ENCODE results near the gene FABP1.

FABP1 gene

DNA sequence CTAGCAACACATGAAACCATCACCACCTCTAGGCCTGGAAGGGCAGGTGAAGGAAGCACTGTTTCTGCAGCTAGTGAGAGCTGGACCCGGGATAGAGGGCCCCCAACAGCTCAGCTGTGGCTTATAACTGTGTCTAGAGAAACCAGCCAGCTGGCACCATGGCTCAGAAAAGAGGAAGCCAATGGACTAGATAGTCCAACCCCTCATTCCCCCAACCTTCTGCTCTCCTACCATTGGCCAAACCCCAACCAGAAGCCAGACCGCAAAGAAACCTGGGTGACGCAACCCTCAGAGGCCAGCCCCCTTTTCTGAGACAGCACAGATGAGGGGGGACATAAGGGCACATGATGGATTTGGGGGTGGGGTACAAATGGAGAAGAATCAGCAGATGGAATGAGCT is 35.9 kb downstream of the FABP1 start:
- H3K4me3 ChIP-seq (ENCODE audit: low read depth, low read length) = no peak overlapping the region
- no peak overlapping the region for H3K27ac ChIP-seq (ENCODE audit: low read depth, low read length)
- H3K36me3 ChIP-seq (ENCODE audit: insufficient read depth, low read length) = no peaks in the 10 kb centered on the region
- H3K27me3 ChIP-seq (ENCODE audit: insufficient read depth, low read length) = peaks cover 40% of the 10 kb centered on the region
- H2AFZ ChIP-seq (ENCODE audit: low read length, unreplicated experiment) = no peak overlapping the region
- no peaks in the 10 kb centered on the region for H3K79me2 ChIP-seq (ENCODE audit: control insufficient read depth, insufficient read depth, low read length, unreplicated experiment)
- no peaks in the 10 kb centered on the region for H3K4me1 ChIP-seq (ENCODE audit: control insufficient read depth, insufficient read depth, low read length, unreplicated experiment)

DNA sequence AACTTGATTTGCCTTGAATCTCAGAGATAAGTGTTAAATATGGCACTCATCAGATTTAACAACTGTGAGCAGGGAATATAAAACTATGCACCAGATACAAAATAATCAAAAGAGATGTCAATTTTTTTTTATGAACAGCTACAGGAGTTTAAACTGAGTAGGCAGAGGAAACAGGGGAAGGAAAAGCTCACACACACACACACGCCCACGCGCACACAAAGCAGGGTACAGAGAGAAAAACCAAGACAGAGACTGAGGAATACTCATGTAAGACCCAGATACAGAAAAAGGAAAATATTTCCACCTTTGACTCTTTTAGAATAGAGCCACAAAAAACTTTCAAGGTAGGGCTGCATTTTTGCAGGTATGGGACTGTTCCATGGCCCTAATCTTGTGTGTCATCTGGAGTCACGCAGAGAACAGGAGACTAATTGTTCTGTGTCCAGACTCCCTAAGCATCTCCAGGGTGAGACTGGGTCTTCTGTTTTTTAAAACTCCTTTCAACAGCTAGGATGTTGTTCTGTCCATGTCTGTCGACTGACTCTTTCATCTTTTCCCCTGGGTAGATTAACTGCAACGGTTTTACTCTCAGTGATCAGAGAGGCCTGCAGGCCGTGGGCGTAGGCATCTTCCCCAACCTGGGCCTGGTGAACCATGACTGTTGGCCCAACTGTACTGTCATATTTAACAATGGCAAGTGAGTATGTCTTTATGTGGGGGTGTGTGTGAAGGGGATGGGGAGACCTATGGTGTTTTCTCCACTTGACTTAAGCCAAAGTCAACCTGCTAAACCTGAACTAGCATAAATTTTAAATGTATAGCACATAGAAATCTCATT is 37.2 kb downstream of the FABP1 start:
- Histone ChIP-seq H3K27me3 (ENCODE audit: insufficient read depth, low read length) (peaks cover 27% of the 10 kb centered on the region), H3K79me2 (ENCODE audit: control insufficient read depth, insufficient read depth, low read length, unreplicated experiment) (no peaks in the 10 kb centered on the region), H3K4me3 (ENCODE audit: low read depth, low read length) (no peak overlapping the region), H2AFZ (ENCODE audit: low read length, unreplicated experiment) (no peak overlapping the region), H3K36me3 (ENCODE audit: insufficient read depth, low read length) (no peaks in the 10 kb centered on the region), H3K4me1 (ENCODE audit: control insufficient read depth, insufficient read depth, low read length, unreplicated experiment) (no peaks in the 10 kb centered on the region), H3K27ac (ENCODE audit: low read depth, low read length) (no peak overlapping the region)

DNA sequence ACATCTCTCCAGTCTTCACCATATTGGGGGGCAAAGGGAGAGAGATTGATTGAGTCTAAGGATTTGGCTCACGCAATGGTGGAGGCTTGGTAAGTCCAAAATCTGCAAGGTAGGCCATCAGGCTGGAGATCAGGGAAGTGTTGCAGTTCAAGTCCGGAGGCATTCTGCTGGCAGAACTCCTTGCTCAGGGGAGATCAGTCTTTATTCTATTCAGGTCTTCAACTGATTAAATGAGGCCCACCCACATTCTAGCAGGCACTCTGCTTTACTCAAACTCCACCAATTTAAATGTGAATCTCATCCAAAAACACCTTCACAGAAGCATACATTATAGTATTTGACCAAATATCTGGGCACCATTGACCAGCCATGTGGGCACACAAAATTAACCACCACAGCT is 38.9 kb downstream of the FABP1 start:
- Histone ChIP-seq H3K27ac (ENCODE audit: low read depth, low read length) (no peak overlapping the region), H3K4me3 (ENCODE audit: low read depth, low read length) (no peak overlapping the region), H2AFZ (ENCODE audit: low read length, unreplicated experiment) (no peak overlapping the region), H3K79me2 (ENCODE audit: control insufficient read depth, insufficient read depth, low read length, unreplicated experiment) (no peaks in the 10 kb centered on the region), H3K4me1 (ENCODE audit: control insufficient read depth, insufficient read depth, low read length, unreplicated experiment) (no peaks in the 10 kb centered on the region), H3K36me3 (ENCODE audit: insufficient read depth, low read length) (no peaks in the 10 kb centered on the region), H3K27me3 (ENCODE audit: insufficient read depth, low read length) (peaks cover 17% of the 10 kb centered on the region)

DNA sequence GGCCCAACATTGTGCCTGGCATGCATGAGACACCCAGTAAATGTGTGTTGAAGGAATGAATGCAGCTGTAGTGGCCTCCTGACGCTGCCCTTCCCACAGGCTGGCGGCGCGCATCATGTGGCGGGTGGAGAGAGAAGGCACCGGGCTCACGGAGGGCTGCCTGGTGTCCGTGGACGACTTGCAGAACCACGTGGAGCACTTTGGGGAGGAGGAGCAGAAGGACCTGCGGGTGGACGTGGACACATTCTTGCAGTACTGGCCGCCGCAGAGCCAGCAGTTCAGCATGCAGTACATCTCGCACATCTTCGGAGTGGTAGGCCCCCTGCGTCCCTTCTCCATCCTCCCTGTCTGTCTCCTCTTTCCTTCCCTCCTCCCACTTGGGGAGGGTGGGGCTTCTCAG is 40.1 kb downstream of the FABP1 start:
- H3K27me3 ChIP-seq (ENCODE audit: insufficient read depth, low read length) = peaks cover 14% of the 10 kb centered on the region
- no peak overlapping the region for H3K4me3 ChIP-seq (ENCODE audit: low read depth, low read length)
- no peak overlapping the region for H2AFZ ChIP-seq (ENCODE audit: low read length, unreplicated experiment)
- no peaks in the 10 kb centered on the region for H3K36me3 ChIP-seq (ENCODE audit: insufficient read depth, low read length)
- H3K27ac ChIP-seq (ENCODE audit: low read depth, low read length) = no peak overlapping the region
- no peaks in the 10 kb centered on the region for H3K79me2 ChIP-seq (ENCODE audit: control insufficient read depth, insufficient read depth, low read length, unreplicated experiment)
- no peaks in the 10 kb centered on the region for H3K4me1 ChIP-seq (ENCODE audit: control insufficient read depth, insufficient read depth, low read length, unreplicated experiment)

DNA sequence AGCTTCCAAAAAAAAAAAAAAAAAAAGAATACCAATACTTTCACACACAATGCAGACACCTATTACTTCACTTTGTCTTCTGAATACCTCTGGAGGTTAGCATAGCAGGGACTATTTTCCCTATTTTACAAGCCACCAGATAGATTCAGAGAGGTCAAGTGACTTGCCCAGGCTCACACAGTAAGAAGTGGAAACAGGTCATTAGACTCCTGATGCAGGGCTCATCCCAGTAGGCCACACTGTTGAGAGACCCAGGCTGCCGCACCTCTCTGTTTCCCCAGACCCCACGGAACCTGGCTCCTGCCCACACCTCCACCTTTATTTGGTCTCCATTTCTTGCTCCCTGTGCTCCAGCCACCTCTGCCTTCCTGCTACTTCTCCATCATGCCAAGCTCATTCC is 40.8 kb downstream of the FABP1 start:
- Histone ChIP-seq H3K27ac (ENCODE audit: low read depth, low read length) (no peak overlapping the region), H3K79me2 (ENCODE audit: control insufficient read depth, insufficient read depth, low read length, unreplicated experiment) (no peaks in the 10 kb centered on the region), H3K27me3 (ENCODE audit: insufficient read depth, low read length) (peaks cover 14% of the 10 kb centered on the region), H3K36me3 (ENCODE audit: insufficient read depth, low read length) (no peaks in the 10 kb centered on the region), H3K4me3 (ENCODE audit: low read depth, low read length) (no peak overlapping the region), H2AFZ (ENCODE audit: low read length, unreplicated experiment) (no peak overlapping the region), H3K4me1 (ENCODE audit: control insufficient read depth, insufficient read depth, low read length, unreplicated experiment) (no peaks in the 10 kb centered on the region)

DNA sequence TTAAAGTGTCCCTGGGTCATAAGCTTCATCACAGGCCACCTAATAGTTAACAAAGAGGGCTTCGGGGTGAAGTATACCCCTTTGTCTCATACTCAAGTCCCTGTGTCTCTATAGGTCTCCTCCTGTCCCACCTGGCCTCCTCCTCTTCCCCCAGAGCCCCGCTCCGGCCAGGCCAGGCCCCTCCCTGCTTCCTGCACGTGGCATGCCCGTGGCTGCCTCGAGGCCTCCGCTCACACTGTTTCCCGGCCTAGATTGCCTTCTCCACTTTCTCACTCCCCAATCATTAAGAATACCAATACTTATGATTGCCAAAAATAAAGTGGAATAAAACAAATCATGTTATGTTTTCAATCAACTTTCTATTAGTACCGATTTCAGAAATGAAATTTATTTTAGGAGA is 41.5 kb downstream of the FABP1 start:
- Histone ChIP-seq H3K27me3 (ENCODE audit: insufficient read depth, low read length) (peaks cover 14% of the 10 kb centered on the region), H2AFZ (ENCODE audit: low read length, unreplicated experiment) (no peak overlapping the region), H3K4me3 (ENCODE audit: low read depth, low read length) (no peak overlapping the region), H3K4me1 (ENCODE audit: control insufficient read depth, insufficient read depth, low read length, unreplicated experiment) (no peaks in the 10 kb centered on the region), H3K79me2 (ENCODE audit: control insufficient read depth, insufficient read depth, low read length, unreplicated experiment) (no peaks in the 10 kb centered on the region), H3K36me3 (ENCODE audit: insufficient read depth, low read length) (no peaks in the 10 kb centered on the region), H3K27ac (ENCODE audit: low read depth, low read length) (no peak overlapping the region)

DNA sequence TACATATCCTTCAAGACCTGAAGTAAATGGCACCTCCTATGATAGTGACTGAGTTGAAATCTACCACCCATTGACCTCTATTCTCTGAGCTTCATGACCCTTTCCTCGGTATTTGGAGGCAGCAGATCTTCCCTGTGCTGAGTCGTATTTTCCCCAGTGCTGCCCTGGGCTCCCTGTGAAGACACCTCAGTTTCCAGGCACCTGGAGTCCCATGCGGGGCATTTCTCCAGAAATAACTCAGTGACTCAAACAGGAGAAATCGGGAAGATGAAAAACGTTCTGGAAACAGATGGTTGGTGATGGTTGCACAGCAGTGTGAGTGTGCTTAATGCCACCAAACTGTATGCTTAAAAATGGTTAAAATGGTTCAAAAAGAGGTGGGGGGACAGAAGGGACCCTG is 42.3 kb downstream of the FABP1 start:
- Histone ChIP-seq H3K79me2 (ENCODE audit: control insufficient read depth, insufficient read depth, low read length, unreplicated experiment) (no peaks in the 10 kb centered on the region), H3K27ac (ENCODE audit: low read depth, low read length) (no peak overlapping the region), H3K4me3 (ENCODE audit: low read depth, low read length) (no peak overlapping the region), H3K4me1 (ENCODE audit: control insufficient read depth, insufficient read depth, low read length, unreplicated experiment) (no peaks in the 10 kb centered on the region), H3K27me3 (ENCODE audit: insufficient read depth, low read length) (peaks cover 14% of the 10 kb centered on the region), H3K36me3 (ENCODE audit: insufficient read depth, low read length) (no peaks in the 10 kb centered on the region), H2AFZ (ENCODE audit: low read length, unreplicated experiment) (no peak overlapping the region)

DNA sequence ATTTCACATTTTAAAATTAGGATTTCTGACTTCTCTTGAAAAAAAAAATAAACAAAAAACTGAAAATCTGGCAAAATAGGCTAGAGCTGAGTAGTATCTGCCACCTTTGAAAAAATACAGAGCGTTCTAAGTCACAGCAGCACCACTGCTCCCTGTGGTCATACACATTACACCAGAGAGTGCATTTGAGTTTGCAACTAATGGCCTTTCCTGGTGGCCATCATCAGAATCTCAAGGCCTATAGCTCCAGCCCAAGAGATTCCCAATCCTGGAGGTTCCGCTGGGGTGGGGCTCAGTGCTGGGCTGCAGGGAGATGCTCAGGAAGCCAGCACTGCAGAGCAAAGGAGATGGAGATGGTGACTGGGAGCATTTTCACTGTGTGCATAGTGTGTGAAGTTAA is 42.8 kb downstream of the FABP1 start:
- no peaks in the 10 kb centered on the region for H3K79me2 ChIP-seq (ENCODE audit: control insufficient read depth, insufficient read depth, low read length, unreplicated experiment)
- no peak overlapping the region for H3K4me3 ChIP-seq (ENCODE audit: low read depth, low read length)
- H2AFZ ChIP-seq (ENCODE audit: low read length, unreplicated experiment) = no peak overlapping the region
- H3K4me1 ChIP-seq (ENCODE audit: control insufficient read depth, insufficient read depth, low read length, unreplicated experiment) = no peaks in the 10 kb centered on the region
- no peak overlapping the region for H3K27ac ChIP-seq (ENCODE audit: low read depth, low read length)
- peaks cover 14% of the 10 kb centered on the region for H3K27me3 ChIP-seq (ENCODE audit: insufficient read depth, low read length)
- no peaks in the 10 kb centered on the region for H3K36me3 ChIP-seq (ENCODE audit: insufficient read depth, low read length)

DNA sequence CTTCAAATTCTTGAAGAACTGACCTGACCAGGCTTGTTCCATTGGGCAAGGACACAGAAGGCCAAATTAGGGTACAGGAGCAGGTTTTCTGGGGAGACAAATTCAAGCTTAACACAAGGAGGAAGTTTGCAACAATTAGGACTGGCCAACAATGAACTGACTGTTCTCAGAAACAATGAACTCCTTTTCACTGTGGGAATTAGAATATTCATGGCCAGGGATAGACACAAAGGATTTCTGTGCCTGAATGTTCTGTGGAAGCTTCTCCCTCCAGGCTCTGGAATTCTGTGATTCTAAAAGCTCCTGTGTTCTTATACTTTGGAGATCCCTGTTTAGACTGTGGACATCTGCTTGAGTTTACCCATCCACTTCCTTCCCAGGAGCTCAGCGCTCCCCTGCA is 45.1 kb downstream of the FABP1 start:
- H3K27me3 ChIP-seq (ENCODE audit: insufficient read depth, low read length) = peaks cover 14% of the 10 kb centered on the region
- H3K79me2 ChIP-seq (ENCODE audit: control insufficient read depth, insufficient read depth, low read length, unreplicated experiment) = no peaks in the 10 kb centered on the region
- no peak overlapping the region for H3K27ac ChIP-seq (ENCODE audit: low read depth, low read length)
- H3K4me3 ChIP-seq (ENCODE audit: low read depth, low read length) = no peak overlapping the region
- no peaks in the 10 kb centered on the region for H3K36me3 ChIP-seq (ENCODE audit: insufficient read depth, low read length)
- no peak overlapping the region for H2AFZ ChIP-seq (ENCODE audit: low read length, unreplicated experiment)
- no peaks in the 10 kb centered on the region for H3K4me1 ChIP-seq (ENCODE audit: control insufficient read depth, insufficient read depth, low read length, unreplicated experiment)

DNA sequence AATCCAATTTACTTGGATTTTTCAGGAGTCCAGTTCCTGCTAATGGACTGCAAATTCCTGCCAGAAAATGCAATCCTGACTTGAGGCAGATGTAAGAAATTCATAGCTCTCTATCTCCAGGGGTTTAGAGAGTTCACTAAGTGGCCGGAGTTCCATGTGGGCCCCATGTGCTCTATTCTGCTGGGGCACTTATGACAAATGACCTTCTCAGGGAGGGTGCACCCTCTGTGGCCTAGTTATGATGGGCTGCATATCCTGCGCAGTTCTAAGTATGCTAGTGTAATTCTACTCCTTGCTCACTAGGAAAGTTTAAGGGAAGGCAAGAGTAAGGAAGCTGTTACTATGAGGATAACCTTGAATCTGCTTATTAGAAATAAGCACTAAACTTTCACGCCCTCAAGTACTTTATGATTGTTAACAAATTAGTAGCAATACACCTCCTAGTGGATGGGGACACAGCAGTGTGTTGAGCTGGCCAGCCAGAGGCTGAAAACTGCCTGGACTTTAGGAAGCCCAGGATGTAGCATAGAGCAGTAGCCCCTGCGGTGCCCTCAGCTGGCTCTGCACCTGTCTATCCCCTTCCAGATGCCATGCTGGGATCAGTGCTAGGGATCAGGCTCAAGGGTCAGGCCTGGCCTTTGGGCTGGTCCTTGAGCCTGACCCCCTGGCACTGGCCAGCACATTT is 45.8 kb downstream of the FABP1 start:
- H3K36me3 ChIP-seq (ENCODE audit: insufficient read depth, low read length) = no peaks in the 10 kb centered on the region
- H3K4me1 ChIP-seq (ENCODE audit: control insufficient read depth, insufficient read depth, low read length, unreplicated experiment) = no peaks in the 10 kb centered on the region
- H3K79me2 ChIP-seq (ENCODE audit: control insufficient read depth, insufficient read depth, low read length, unreplicated experiment) = no peaks in the 10 kb centered on the region
- no peak overlapping the region for H3K27ac ChIP-seq (ENCODE audit: low read depth, low read length)
- no peak overlapping the region for H3K4me3 ChIP-seq (ENCODE audit: low read depth, low read length)
- H2AFZ ChIP-seq (ENCODE audit: low read length, unreplicated experiment) = no peak overlapping the region
- peaks cover 14% of the 10 kb centered on the region for H3K27me3 ChIP-seq (ENCODE audit: insufficient read depth, low read length)

DNA sequence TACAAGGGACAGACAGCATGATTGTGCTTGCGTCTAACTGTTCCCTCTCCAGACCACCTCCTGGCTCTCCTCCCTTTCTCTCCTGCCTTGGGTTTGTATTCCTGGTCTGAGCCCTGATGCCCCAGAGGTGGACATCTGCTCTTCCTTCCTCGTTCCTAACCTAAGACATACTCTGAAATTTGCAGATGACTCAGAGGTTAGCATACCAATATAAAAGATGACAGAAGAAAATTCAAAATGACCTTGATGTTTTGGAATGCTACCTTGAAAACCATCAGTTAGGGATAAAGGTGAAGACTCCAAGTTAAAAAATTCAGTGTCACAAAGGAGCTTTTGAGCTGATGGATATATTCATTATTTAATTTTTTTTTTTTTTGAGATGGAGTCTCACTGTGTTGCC is 47.3 kb downstream of the FABP1 start:
- no peak overlapping the region for H3K27ac ChIP-seq (ENCODE audit: low read depth, low read length)
- H3K4me3 ChIP-seq (ENCODE audit: low read depth, low read length) = no peak overlapping the region
- no peaks in the 10 kb centered on the region for H3K4me1 ChIP-seq (ENCODE audit: control insufficient read depth, insufficient read depth, low read length, unreplicated experiment)
- no peaks in the 10 kb centered on the region for H3K79me2 ChIP-seq (ENCODE audit: control insufficient read depth, insufficient read depth, low read length, unreplicated experiment)
- no peak overlapping the region for H2AFZ ChIP-seq (ENCODE audit: low read length, unreplicated experiment)
- H3K36me3 ChIP-seq (ENCODE audit: insufficient read depth, low read length) = no peaks in the 10 kb centered on the region
- peaks cover 14% of the 10 kb centered on the region for H3K27me3 ChIP-seq (ENCODE audit: insufficient read depth, low read length)
